H1 (cell line): ENCODE measurements around the gene POLR1H. TPM values are rescaled to one million over a fixed set of nuclear protein-coding genes. Genes with fewer than 3 reads are reported as not detected.

Experiments used
- CTCF ChIA-PET: fragments of 300-600 bp; sonication (Branson Sonifier 250); formaldehyde crosslinking; loops from one replicate; lab custom pipeline; 2021; ENCODE audit not compliant: partially characterized antibody; lab: Charles Lee
- POLR2A ChIA-PET: fragments of 300-600 bp; sonication (Branson Sonifier 250); formaldehyde crosslinking; loops from one replicate; lab custom pipeline; 2021; ENCODE audit warnings: inconsistent platforms; ENCODE audit not compliant: partially characterized antibody; lab: Charles Lee
- DNase-seq, 2 experiments: peaks; one replicate each; pipeline versions ENCODE4 v3.0.0 to v3.0.0-alpha.2; 2010 to 2022; ENCODE audit warnings: low spot score in 2 of 2, low read depth in 1 of 2, mixed read lengths in 1 of 2
- FAIRE-seq: peaks from 2 replicates; lab custom pipeline; 2011; peaks lifted over from hg19 to GRCh38; lab: Jason Lieb, UNC
- H2AFZ ChIP-seq: 2 replicates; pipeline ENCODE4 v1.8.1; 2012; ENCODE audit warnings: low read length, inconsistent platforms
- H2AK5ac ChIP-seq: 2 replicates; pipeline ENCODE4 v1.6.1; 2013; ENCODE audit warnings: low read depth, low read length
- H2BK120ac ChIP-seq: replicated peaks from 2 replicates; pipeline ENCODE3; 2013; ENCODE audit warnings: low read depth, low read length, inconsistent platforms
- H2BK12ac ChIP-seq: 2 replicates; pipeline ENCODE4 v1.6.1; 2013; ENCODE audit warnings: low read depth, low read length
- H2BK15ac ChIP-seq: 2 replicates; pipeline ENCODE4 v1.6.1; 2013; ENCODE audit warnings: low read length
- H2BK20ac ChIP-seq: 2 replicates; pipeline ENCODE4 v1.6.1; 2013; ENCODE audit warnings: low read length
- H2BK5ac ChIP-seq: 2 replicates; pipeline ENCODE4 v1.6.1; 2013; ENCODE audit warnings: low read depth, low read length
- H3K14ac ChIP-seq: 2 replicates; pipeline ENCODE4 v1.6.1; 2013; ENCODE audit warnings: inconsistent platforms; ENCODE audit not compliant: insufficient read length
- H3K18ac ChIP-seq: 2 replicates; pipeline ENCODE4 v1.6.1; 2013; ENCODE audit warnings: low read length; ENCODE audit errors: extremely low read depth
- H3K23ac ChIP-seq: 2 replicates; pipeline ENCODE4 v1.6.1; 2013; ENCODE audit warnings: inconsistent platforms; ENCODE audit not compliant: insufficient read length
- H3K23me2 ChIP-seq: 2 replicates; pipeline ENCODE4 v1.6.1; 2013; ENCODE audit warnings: low read depth, low read length
- H3K27ac ChIP-seq: 2 replicates; pipeline ENCODE4 v1.6.1; 2011; ENCODE audit warnings: low read depth, low read length, inconsistent platforms
- H3K27me3 ChIP-seq, 4 experiments: replicated peaks in 1 of 4; 1 replicate in 1 of 4; 2 replicates in 3 of 4; pipeline versions ENCODE4 v1.6.1 to v1.8.1; 2011 to 2013; ENCODE audit warnings: low read length in 3 of 4, mild to moderate bottlenecking in 3 of 4, inconsistent platforms in 2 of 4, mixed read lengths in 2 of 4, moderate library complexity in 1 of 4; ENCODE audit not compliant: control insufficient read depth in 3 of 4, insufficient read depth in 3 of 4; ENCODE audit errors: extremely low read depth in 1 of 4
- H3K36me3 ChIP-seq, 4 experiments: 2 replicates each; pipeline versions ENCODE4 v1.6.1 to v1.8.1; 2011 to 2013; ENCODE audit warnings: mild to moderate bottlenecking in 4 of 4, low read length in 3 of 4, moderate library complexity in 2 of 4, control low read depth in 1 of 4, inconsistent platforms in 1 of 4; ENCODE audit not compliant: insufficient read depth in 4 of 4, control insufficient read depth in 2 of 4
- H3K4ac ChIP-seq: replicated peaks from 2 replicates; pipeline ENCODE3; 2013; ENCODE audit warnings: low read length, low read depth, mixed read lengths, inconsistent platforms; ENCODE audit not compliant: insufficient read length
- H3K4me1 ChIP-seq, 4 experiments: replicated peaks in 1 of 4; 1 replicate in 1 of 4; 2 replicates in 3 of 4; pipeline versions ENCODE4 v1.6.1 to v1.8.1; 2011 to 2013; ENCODE audit warnings: low read length in 3 of 4, inconsistent platforms in 2 of 4, mixed read lengths in 1 of 4; ENCODE audit not compliant: insufficient read depth in 4 of 4, control insufficient read depth in 3 of 4
- H3K4me2 ChIP-seq, 2 experiments: 2 replicates each; pipeline versions ENCODE4 v1.6.1 to v1.8.1; 2011 to 2013; ENCODE audit warnings: low read depth in 2 of 2, low read length in 2 of 2, control low read depth in 1 of 2, inconsistent platforms in 1 of 2, mild to moderate bottlenecking in 1 of 2; ENCODE audit not compliant: insufficient read depth in 1 of 2
- H3K4me3 ChIP-seq, 4 experiments: fragments of 200-600, 300-600 bp in 1 of 4; sonication (generic), shearing (Covaris generic), sonication (Bioruptor Twin) in 1 of 4; 2 replicates each; pipeline versions ENCODE4 v1.5.1 to v1.8.1; 2011 to 2016; ENCODE audit warnings: low read length in 4 of 4, low read depth in 3 of 4, control low read depth in 2 of 4, inconsistent platforms in 2 of 4, mild to moderate bottlenecking in 2 of 4, mixed read lengths in 1 of 4, moderate library complexity in 1 of 4; ENCODE audit not compliant: insufficient read depth in 2 of 4; ENCODE audit errors: extremely low read depth in 1 of 4
- H3K56ac ChIP-seq: replicated peaks from 2 replicates; pipeline ENCODE3; 2013; ENCODE audit warnings: low read depth, mild to moderate bottlenecking, mixed read lengths, low read length, inconsistent platforms; ENCODE audit not compliant: insufficient read length
- H3K79me1 ChIP-seq: 2 replicates; pipeline ENCODE4 v1.6.1; 2013; ENCODE audit warnings: low read depth, low read length, control low read depth
- H3K79me2 ChIP-seq, 2 experiments: 2 replicates each; pipeline versions ENCODE4 v1.6.1 to v1.8.1; 2012 to 2013; ENCODE audit warnings: low read length in 2 of 2, mild to moderate bottlenecking in 2 of 2, inconsistent platforms in 1 of 2; ENCODE audit not compliant: insufficient read depth in 2 of 2, control insufficient read depth in 1 of 2
- H3K9ac ChIP-seq, 4 experiments: replicated peaks in 1 of 4; 1 replicate in 1 of 4; 2 replicates in 3 of 4; pipeline versions ENCODE4 v1.6.1 to v1.8.1; 2011 to 2013; ENCODE audit warnings: low read depth in 3 of 4, low read length in 3 of 4, control low read depth in 2 of 4, mild to moderate bottlenecking in 2 of 4, moderate library complexity in 2 of 4, inconsistent platforms in 1 of 4; ENCODE audit errors: extremely low read depth in 1 of 4
- H3K9me3 ChIP-seq, 2 experiments: 2 replicates each; pipeline versions ENCODE4 v1.6.1 to v1.8.1; 2012 to 2013; ENCODE audit warnings: mild to moderate bottlenecking in 2 of 2, moderate library complexity in 2 of 2, control low read depth in 1 of 2, inconsistent platforms in 1 of 2, low read depth in 1 of 2, low read length in 1 of 2, mixed read lengths in 1 of 2; ENCODE audit not compliant: insufficient read depth in 2 of 2
- H4K20me1 ChIP-seq, 2 experiments: replicated peaks in 1 of 2; 2 replicates each; pipeline versions ENCODE3 to v1.8.1; 2011 to 2013; ENCODE audit warnings: inconsistent platforms in 2 of 2, low read length in 2 of 2, mild to moderate bottlenecking in 1 of 2; ENCODE audit not compliant: insufficient read depth in 2 of 2, control insufficient read depth in 1 of 2
- H4K5ac ChIP-seq: 2 replicates; pipeline ENCODE4 v1.6.1; 2013; ENCODE audit warnings: low read length, low read depth, mixed read lengths, inconsistent platforms; ENCODE audit not compliant: insufficient read length
- H4K8ac ChIP-seq: 2 replicates; pipeline ENCODE4 v1.8.0; 2013; ENCODE audit warnings: mild to moderate bottlenecking, moderate library complexity, low read length, inconsistent platforms; ENCODE audit not compliant: insufficient read depth; ENCODE audit errors: extremely low read depth
- H4K91ac ChIP-seq: replicated peaks from 2 replicates; pipeline ENCODE3; 2013; ENCODE audit warnings: low read length, mixed read lengths, inconsistent platforms; ENCODE audit not compliant: insufficient read length
- BCL11A ChIP-seq, 2 experiments: IDR thresholded peaks; one replicate each; pipeline ENCODE4 v1.6.1; 2011; ENCODE audit warnings: low read depth in 2 of 2, low read length in 2 of 2, mild to moderate bottlenecking in 2 of 2
- EP300 ChIP-seq, 2 experiments: IDR thresholded peaks; 1 replicate in 1 of 2; 2 replicates in 1 of 2; pipeline ENCODE4 v1.6.1; 2011 to 2012; ENCODE audit warnings: low read depth in 2 of 2, low read length in 2 of 2, mild to moderate bottlenecking in 2 of 2, borderline replicate concordance in 1 of 2, inconsistent platforms in 1 of 2, moderate library complexity in 1 of 2
- HDAC6 ChIP-seq: IDR thresholded peaks from one replicate; pipeline ENCODE4 v1.7.1; 2012; ENCODE audit warnings: low read depth, mild to moderate bottlenecking, inconsistent platforms, low read length, moderate library complexity
- KDM4A ChIP-seq: IDR thresholded peaks from one replicate; pipeline ENCODE4 v1.7.1; 2012; ENCODE audit warnings: low read depth, mild to moderate bottlenecking, moderate library complexity, low read length, inconsistent platforms; ENCODE audit not compliant: severe bottlenecking
- POU5F1 ChIP-seq: IDR thresholded peaks from 2 replicates; pipeline ENCODE4 v1.6.1; 2011; ENCODE audit warnings: low read depth, mild to moderate bottlenecking, low read length, moderate library complexity
- RBBP5 ChIP-seq: IDR thresholded peaks from 2 replicates; pipeline ENCODE4 v1.7.1; 2012; ENCODE audit warnings: low read depth, mild to moderate bottlenecking, inconsistent platforms, low read length, moderate library complexity, borderline replicate concordance
- RNF2 ChIP-seq: fragments of 200-900, 300-1000 bp; sonication (generic); IDR thresholded peaks from 2 replicates; pipeline ENCODE4 v1.7.1; 2016; ENCODE audit warnings: borderline replicate concordance, low read depth, mild to moderate bottlenecking, antibody characterized with exemption, low read length; ENCODE audit not compliant: poor library complexity, severe bottlenecking; ENCODE audit errors: missing control alignments
- SIN3A ChIP-seq, 2 experiments: IDR thresholded peaks in 1 of 2; conservative IDR thresholded peaks in 1 of 2; 2 replicates each; pipeline ENCODE4 v1.6.1; 2011 to 2012; ENCODE audit warnings: low read length in 2 of 2, improper control_type of control experiment in 1 of 2, low read depth in 1 of 2, mild to moderate bottlenecking in 1 of 2
- SRF ChIP-seq: IDR thresholded peaks from 2 replicates; pipeline ENCODE4 v1.6.1; 2011; ENCODE audit warnings: mild to moderate bottlenecking, low read depth, low read length, moderate library complexity
- TBP ChIP-seq: IDR thresholded peaks from 2 replicates; pipeline ENCODE4 v1.6.1; 2011; ENCODE audit warnings: low read depth, low read length, improper control_type of control experiment
- WGBS, 2 experiments: shearing (Covaris generic) in 1 of 2; methylation state at CpG; one replicate each; pipeline versions ENCODE4 v1.1.6 to v1.1.7; 2013 to 2015; ENCODE audit warnings: low lambda C conversion rate in 2 of 2, mixed read lengths in 2 of 2, inconsistent platforms in 1 of 2, low coverage in 1 of 2, missing lambda C conversion rate in 1 of 2; ENCODE audit not compliant: insufficient replicate concordance in 2 of 2, insufficient coverage in 1 of 2, insufficient read length in 1 of 2; ENCODE audit errors: extremely low coverage in 1 of 2, missing lambda C conversion rate in 1 of 2; 5-methylcytosine and 5-hydroxymethylcytosine counted together
- polyA plus RNA-seq, 7 experiments: library from polyadenylated mRNA; depleted of rRNA in 3 of 7; stranded (reverse) in 5 of 7; unstranded in 2 of 7; fragments of >200 nt in 5 of 7; fragments of 200-250 nt in 2 of 7; gene quantifications; 1 replicate in 5 of 7; 2 replicates in 1 of 7; 4 replicates in 1 of 7; pipeline versions ENCODE4 v1.2.1 to v1.2.3, GENCODE V29; 2011 to 2013; ENCODE audit warnings: missing spikeins in 2 of 7, mixed read lengths in 2 of 7
- total RNA-seq: library from RNA; stranded (reverse); fragmentation: NEBNext Ultra II Directional; extraction: Animal tissue kit (Norgen Biotek cat#: 25700); gene quantifications from 2 replicates; pipeline ENCODE4 v1.2.1, GENCODE V29; 2021

Gene POLR1H
- total and polyA plus RNA-seq, 2 of the 8 experiments (the other 6 are each of a cell fraction or from before 2014, with no cell fraction given), result 31.5 to 82.2 TPM

- no peak overlapping the region for H3K14ac ChIP-seq
- H3K79me2 ChIP-seq, result 0 out of 4 replicates have a peak, but pooled peaks cover 0 to 5% of the 10 kb centered on the region in 2 experiments
- FAIRE-seq (no peak), DNase-seq (no peak)
- H3K36me3 ChIP-seq, result no peaks in the 10 kb centered on the region; a peak in 2 of 8 replicates
- peaks cover 12% of the 10 kb centered on the region for H3K23me2 ChIP-seq
- peak overlapping the region; percentile 99 for H2AFZ ChIP-seq
- peak overlapping the region in 1 of 4 experiments; percentile 56; a peak in 2 of 7 replicates for H3K9ac ChIP-seq
- no peak overlapping the region for H2BK15ac ChIP-seq
- peaks cover 0 to 10% (median 6%) of the 10 kb centered on the region in 4 experiments; a peak in 4 of 7 replicates for H3K4me1 ChIP-seq
- no peak overlapping the region for H3K56ac ChIP-seq
- POLR2A ChIA-PET, result interaction anchor here (1.3 to 1.5 kb wide), 2 partner anchors 36 to 147 kb away, joined by 5 to 6 read pairs; partner anchors contain the start of gene TRIM26
- no peak overlapping the region for H4K5ac ChIP-seq
- H3K4ac ChIP-seq, result no peak overlapping the region
- no peak overlapping the region for H3K18ac ChIP-seq
- CTCF ChIA-PET, result interaction anchor here (0.9 kb wide), 2 partner anchors 65 to 218 kb away, joined by 3 to 4 read pairs; no protein-coding TSS in a partner anchor
- no peak overlapping the region for H2BK12ac ChIP-seq
- no peak overlapping the region for H4K8ac ChIP-seq
- H2AK5ac ChIP-seq, result no peak overlapping the region
- no peaks in the 10 kb centered on the region for H4K20me1 ChIP-seq
- no peaks in the 10 kb centered on the region for H3K9me3 ChIP-seq
- H3K4me3 ChIP-seq, result peak overlapping the region; percentile 73 to 97 (median 83)
- H3K79me1 ChIP-seq, result no peaks in the 10 kb centered on the region
- H4K91ac ChIP-seq, result no peak overlapping the region
- H3K27ac ChIP-seq, result no peak overlapping the region; the same call in 1 of the 2 replicates
- H2BK120ac ChIP-seq, result no peak overlapping the region
- no peak overlapping the region for H2BK5ac ChIP-seq
- H3K27me3 ChIP-seq, result peaks cover 2 to 10% (median 8%) of the 10 kb centered on the region in 4 experiments; a peak in 6 of 7 replicates
- 33% methylated on average over 4 of the region's 4 CpGs; no CpG with 5 or more reads in 1 of the 2 experiments for WGBS, 2 experiments
- peak overlapping the region; percentile 79 for H3K4me2 ChIP-seq
- no peak overlapping the region for H2BK20ac ChIP-seq
- no peak overlapping the region for H3K23ac ChIP-seq
- TF ChIP-seq HDAC6 (no peak), BCL11A (IDR thresholded peaks at IDR 0.05; ENCODE audit: low read depth in 2 of 2, low read length in 2 of 2) (no peak), RNF2 (no peak), POU5F1 (no peak), RBBP5 (no peak), SRF (no peak), TBP (no peak), SIN3A (conservative IDR thresholded peaks at IDR 0.05 in 1 of 2, IDR thresholded peaks at IDR 0.05 in 1 of 2; ENCODE audit: low read depth in 1 of 2, low read length in 2 of 2) (no peak), KDM4A (no peak), EP300 (IDR thresholded peaks at IDR 0.05; ENCODE audit: borderline replicate concordance in 1 of 2, low read depth in 2 of 2, low read length in 2 of 2) (no peak)
- TF ChIP-seq, all 59 proteins: peak for 0
These were observed 5.0 kb downstream of the POLR1H start for GRCh38 chr6:30066082-30066481.
